NCI-H1092 (cell line): Measurements from ENCODE around the gene CD276.
"Not testable (repeated sequence)": the region's sequence is repeated elsewhere in the genome, so short reads cannot be mapped to it uniquely, and the experiment has no call there.

Experiments used
- DNase-seq: peaks from one replicate; lab custom pipeline; 2025; lab: John Stamatoyannopoulos, UW

Gene CD276

DNA sequence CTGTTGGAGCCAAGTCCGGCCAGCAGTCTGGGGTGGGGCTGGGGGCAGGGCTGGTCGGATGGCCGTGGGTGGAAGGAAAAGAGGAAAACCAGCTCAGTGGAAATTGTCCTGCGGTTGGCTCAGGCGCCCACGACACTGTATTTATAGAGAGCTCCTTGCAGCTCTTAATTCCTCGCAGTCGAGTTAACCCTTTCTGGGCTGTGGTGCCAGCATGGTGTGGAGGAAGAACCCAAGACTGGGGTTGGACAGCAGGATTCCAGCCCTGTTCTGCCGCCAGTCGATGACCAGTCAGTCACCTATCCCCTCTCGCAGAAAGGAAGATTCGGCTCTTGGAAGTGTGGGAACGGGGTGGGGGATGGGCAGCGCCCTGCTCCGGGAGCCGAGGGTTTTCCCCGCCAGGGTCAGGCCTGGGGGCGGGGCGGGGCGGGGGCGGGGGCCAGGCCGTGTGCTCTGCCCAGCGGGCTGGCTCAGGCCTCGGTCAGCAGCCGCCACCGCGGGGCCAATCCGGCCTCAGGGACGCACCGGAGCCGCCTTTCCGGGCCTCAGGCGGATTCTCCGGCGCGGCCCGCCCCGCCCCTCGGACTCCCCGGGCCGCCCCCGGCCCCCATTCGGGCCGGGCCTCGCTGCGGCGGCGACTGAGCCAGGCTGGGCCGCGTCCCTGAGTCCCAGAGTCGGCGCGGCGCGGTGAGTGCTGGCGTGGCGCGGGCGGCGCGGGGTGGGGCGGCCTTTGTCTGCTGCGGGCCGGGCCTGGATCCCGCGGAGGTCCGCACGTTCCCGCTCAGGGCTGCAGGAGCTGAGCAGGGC is at the start of gene CD276:
TSS of gene CD276 (plus strand) at position 607 of the 804 bp plus-strand sequence. CDS start 15,257 bp downstream, outside the sequence.
- DNase-seq: peak; percentile 9

GRCh38 chr15:73637527-73637926 is 46.7 kb upstream of the CD276 start:
- no peak for DNase-seq

DNA sequence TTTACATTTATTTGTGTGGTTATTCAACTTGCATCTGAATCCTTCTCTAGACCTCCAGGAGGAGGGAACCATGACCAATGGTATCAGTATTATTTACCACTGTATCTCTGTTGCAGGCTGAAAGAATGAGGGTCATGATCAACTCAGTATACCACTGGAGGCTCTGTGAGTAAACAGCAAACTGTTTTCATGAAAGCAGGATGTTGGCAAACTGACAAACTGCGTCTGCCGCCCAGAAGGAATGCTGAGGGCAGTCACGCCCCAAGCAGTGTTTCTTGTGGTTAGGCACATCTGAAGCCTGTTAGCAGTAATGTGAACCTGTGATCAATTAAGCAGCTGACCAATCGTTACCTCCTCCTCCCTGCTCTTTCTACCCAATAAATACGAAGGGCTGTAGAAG is 44.7 kb upstream of the CD276 start:
- not testable (repeated sequence) for DNase-seq

GRCh38 chr15:73647259-73648013 is 36.7 kb upstream of the CD276 start:
- no peak for DNase-seq

- DNase-seq: no peak
These were observed 36.2 kb upstream of the CD276 start for GRCh38 chr15:73648014-73648295.

GRCh38 chr15:73650416-73651126 is 33.6 kb upstream of the CD276 start:
- DNase-seq: no peak

DNA sequence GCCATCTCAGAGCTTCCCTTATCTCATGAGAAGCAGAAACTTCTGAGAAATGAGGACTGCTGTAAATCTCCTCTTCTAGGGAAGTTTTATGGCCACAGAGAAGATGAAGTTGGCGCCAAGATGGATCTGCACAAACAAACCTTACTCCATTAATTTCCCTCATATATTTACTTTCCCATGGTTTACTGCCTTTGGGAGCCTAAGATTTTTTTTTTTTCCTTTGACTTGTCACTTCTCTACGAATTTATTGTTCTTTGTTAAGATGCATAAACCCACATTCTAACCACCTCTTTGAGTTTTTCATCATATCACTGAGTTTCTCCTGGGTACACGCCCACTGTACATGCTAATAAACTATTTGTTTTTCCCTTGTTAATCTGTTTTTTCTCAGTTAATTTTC is 29.5 kb upstream of the CD276 start:
- DNase-seq: no peak

DNA sequence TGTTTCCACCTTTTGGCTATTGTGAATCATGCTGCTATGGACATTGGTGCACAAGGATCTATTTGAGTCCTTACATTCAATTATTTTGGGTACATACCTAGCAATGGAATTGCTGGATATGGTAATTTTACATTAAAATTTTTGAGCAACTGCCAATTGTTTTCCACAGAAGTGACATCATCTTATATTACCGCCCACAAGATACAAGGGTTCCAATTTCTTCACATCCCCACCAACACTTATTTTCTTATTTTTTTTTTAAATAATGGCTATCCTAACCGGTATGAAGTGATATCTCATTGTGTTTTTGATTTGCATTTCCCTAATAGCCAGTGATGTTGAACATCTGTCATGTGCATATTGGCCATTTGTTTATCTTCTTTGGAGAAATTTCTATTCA is 28.5 kb upstream of the CD276 start:
- no peak for DNase-seq

DNA sequence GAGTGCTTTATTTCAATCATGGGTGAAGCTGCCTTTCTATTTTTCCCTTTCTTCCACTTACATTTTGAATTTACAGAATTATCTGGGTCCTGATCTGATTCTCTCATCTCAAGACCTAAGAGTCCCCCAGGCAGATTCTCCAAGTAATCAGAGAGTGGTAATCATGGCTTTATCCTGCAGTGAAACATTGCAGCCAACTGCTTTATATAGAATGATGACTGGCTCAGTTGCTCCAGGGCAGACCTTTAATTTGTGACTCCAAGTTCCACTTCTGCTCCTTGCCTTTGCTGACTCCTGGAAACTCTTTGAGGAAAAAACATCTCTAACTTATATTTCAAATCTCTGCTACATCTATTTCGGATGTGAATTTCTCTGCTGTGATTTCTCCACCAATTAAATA is 25.5 kb upstream of the CD276 start:
- no peak for DNase-seq

- DNase-seq: no peak
These were observed 23.7 kb upstream of the CD276 start for GRCh38 chr15:73660455-73660854.

DNA sequence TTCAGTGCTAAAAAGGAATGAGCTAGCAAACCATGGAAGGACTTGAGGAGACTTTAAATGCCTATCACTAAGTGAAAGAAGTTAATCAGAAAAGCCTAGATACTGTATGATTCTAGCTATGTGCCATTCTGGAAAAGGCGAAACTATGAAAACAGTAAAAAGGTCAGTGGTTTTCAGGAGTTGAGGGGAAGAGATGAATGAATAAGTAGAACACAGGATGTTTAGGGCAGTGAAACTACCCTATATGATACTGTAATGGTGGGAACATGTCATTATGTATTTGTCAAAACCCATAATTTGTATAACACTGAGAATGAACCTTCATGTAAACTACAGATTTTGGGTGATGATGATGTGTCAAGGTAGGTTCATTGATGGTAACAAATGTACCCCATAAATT is 9.6 kb upstream of the CD276 start:
- DNase-seq: no peak

DNA sequence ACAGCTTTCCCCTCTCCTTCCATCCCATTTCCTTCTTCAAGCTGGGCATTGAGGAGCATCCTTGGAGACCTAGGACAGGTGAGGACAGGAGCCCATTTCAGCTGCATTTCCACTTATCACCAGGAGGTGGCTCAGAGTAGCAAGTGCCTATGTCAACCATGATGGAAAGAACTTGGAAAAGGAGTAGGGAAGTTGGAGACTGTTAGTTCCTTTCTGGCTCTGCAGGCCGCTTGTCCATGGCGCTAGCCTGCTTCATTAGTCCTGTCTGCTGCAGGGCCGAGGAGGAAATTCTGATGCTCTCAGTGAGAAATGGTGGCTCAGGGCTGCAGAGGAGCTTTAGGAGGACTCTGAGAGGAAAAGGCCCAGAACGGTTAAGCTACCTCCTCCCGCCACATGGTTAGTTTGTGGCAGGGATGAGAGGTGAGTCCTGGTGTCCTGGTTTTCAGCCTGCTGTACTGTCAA is 7.0 kb upstream of the CD276 start:
- peak; percentile 10 for DNase-seq

- no peak for DNase-seq
These were observed 6.5 kb upstream of the CD276 start for GRCh38 chr15:73677733-73678132.

- DNase-seq: no peak
These were observed 5.7 kb upstream of the CD276 start for GRCh38 chr15:73678498-73678897.

- no peak for DNase-seq
These were observed 5.0 kb upstream of the CD276 start for GRCh38 chr15:73679180-73679579.

DNA sequence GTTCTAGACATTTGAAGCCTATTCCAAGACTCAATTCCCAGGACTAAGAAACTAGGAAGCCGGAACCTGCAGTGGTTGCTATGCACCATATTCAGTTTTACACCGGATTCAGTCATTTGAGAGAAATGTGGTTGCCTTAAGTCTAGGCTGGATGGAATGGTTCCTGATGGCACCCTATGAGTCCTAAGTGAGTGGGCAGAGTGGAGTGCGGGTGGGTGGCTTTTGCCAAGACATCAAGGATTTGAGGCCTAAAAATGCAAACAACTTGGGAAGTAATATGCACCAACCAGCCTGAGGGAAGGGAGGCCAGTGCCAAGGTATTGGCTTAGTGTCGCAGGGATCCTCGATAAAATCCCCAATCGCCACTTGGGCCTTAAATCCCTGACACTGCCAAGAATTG is 4.2 kb upstream of the CD276 start:
- DNase-seq: no peak

- DNase-seq: no peak
These were observed 3.6 kb upstream of the CD276 start for GRCh38 chr15:73680549-73680948.

DNA sequence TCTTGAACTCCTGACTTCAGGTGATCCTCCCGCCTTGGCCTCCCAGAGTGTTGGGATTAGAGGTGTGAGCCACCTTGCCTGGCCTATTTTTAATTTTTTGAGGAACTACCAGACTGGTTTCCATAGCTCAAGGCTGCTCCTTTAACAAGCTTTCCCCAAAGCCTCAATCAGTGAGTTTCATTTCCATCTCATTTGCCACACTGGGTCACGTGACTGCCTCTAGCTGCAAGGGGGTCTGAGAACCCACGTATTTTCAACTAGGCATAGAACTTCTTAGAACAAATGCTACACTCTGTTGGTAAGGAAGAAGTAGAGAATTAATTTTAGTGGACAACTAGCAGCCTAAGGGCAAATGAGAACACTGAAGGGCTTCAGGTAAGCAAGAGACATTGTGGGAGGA is 3.1 kb upstream of the CD276 start:
- no peak for DNase-seq

DNA sequence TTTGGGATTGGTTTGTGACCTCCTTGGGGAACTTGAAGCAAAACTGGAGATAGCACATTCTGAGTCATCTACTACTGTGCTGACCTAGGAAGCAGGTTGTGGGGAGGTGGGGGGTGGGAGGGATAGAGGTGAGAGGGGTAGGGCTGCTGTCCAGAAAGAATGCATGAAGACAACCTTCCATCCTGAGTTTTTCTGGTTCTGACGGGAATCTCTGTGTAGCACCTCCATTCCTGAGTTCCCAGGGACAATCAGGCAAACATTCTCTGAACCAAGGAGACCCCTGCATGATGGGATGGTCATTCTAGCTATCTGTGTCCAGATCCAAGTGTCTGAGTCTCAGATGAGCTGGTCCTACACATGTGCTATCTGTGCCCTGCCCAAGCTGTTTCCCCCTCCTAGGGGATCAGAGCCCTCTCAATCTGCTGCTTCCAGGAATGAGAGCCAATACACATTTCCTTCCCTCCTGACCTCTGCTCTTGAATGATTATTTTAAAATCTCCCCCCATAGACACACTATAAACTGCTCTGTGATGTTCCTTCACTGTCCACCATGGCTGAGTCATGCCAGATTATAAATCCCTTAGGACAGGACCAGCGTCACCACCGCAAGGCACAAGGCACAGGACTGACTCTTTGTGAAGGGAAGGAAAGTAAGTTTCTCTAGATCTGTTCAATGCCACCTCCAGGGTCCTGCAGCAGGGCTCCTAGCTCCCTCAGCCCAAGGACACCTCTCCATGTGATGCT is 2.2 kb upstream of the CD276 start:
- no peak for DNase-seq

GRCh38 chr15:73682600-73683090 is 1.5 kb upstream of the CD276 start:
- no peak for DNase-seq

GRCh38 chr15:73683257-73683776 is 866 bp upstream of the CD276 start:
- DNase-seq: no peak
